Cerebellar nuclear complex (tissue), 1 donor: Measurements from ENCODE around the gene RPS5.
"Not testable (repeated sequence)": the region's sequence is repeated elsewhere in the genome, so short reads cannot be mapped to it uniquely, and the experiment has no call there.

Source experiments
- DNase-seq, 2 experiments: peaks; one replicate each; lab custom pipeline; 2025; lab: John Stamatoyannopoulos, UW

RPS5 gene

DNA sequence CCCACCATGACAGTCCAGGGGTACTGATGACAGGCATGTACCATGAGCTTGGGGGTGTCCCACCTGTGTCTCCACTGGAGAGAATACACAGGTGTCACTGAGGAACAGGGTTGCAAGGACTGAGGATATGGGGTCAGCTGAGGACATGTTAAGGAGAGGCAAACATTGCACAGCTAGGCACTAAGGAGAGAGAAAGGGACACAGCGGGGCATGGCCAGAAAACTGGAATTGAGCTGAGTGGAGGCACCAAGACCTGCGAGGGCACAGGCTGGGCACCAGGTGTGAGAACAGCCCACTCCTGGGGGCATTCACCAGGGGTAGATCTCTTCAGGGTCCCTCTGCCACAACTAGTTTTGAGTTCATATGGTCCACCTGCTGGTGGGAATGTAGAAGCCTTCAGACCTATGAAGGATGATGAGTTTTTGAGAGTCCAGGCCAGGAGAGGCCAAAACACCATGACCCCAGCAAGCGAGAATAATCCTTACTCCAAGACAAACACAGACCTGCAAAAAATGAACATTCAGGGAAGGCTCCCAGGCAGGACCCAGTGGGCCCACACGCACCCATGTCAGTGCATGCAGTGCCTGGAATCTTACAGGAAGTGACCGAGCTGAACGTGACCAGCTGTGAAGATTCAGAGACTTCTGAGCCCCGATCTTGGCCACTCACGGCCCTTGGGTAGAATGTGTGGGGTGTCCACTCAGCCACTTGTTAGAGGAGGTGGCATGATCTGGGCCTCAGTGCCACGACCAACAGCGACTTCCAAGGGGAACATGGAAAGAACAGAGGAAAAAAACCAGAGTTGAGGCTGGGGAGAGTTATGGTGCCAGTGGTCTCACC lies 20.0 kb downstream of the RPS5 start:
- DNase-seq = no peak

DNA sequence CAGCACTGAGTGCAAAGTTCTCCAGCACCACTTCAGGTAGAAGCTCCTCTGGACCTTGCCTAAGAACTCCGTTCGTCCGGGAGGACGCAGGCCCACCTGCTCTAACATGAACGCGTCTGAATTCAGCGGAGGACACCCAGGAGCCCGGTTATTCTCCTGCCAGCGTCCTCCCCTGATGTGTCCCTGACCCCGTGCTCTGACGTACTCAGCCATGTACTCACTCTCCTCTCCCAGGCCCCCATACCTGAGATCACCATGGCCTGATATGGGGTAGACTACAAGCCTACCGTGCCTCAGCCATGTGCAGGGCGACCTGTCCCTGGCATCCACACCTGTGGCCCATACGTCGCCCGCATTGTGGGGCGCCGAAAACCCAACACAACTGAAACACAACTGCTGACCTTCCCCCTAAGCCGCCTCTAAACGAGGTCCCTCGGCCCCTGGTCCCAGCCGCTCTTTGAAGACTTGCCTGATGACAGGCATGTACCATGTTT lies 20.6 kb downstream of the RPS5 start:
- no peak for DNase-seq

DNA sequence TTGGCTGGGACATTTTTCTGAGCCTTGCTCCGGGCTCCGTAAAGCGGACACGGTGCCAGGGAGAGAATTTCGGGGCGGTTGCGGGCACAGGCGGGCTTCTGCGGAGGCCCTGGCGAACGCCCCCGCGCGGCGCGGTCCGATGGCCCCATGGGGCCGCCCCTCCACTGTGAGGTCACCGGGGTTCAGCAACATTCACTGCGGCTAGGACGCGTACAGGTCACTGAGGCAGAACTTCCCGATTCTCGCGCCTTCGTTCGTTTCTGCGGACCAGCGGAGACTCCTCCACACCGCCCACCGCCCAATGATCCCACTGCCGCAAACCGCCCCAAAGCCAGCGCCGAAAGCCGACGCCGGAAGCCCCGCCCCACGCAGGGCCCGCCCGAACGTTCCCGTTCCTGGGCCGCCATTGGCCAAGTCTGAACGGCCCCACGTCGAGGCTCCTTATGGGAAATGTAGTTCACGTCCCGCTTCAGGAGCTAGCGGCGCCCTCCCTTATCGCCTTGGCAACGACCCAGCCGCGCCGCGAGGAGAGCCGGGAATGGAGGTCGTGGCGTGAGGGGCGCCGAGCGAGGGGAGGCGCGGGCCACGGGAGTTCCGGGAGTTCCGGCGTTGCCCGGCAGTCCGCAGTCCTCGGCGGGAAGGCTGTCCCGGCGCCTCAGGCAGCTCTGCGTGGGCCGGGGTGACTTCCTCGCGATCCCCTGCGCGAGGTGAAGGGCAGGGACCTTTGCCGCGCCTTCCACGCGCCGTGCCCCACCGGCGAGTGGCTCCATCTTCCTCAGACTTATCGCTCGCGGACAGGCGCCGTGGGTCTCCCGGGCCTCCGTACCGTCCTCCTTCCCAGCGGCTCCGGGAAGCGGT lies 21.3 kb downstream of the RPS5 start, which contains the start of gene ZNF584:
TSS of gene ZNF584 (plus strand) at position 498 of the 858 bp plus-strand sequence. CDS start 499 bp downstream, outside the sequence.
- DNase-seq = peak; percentile 71 to 90

DNA sequence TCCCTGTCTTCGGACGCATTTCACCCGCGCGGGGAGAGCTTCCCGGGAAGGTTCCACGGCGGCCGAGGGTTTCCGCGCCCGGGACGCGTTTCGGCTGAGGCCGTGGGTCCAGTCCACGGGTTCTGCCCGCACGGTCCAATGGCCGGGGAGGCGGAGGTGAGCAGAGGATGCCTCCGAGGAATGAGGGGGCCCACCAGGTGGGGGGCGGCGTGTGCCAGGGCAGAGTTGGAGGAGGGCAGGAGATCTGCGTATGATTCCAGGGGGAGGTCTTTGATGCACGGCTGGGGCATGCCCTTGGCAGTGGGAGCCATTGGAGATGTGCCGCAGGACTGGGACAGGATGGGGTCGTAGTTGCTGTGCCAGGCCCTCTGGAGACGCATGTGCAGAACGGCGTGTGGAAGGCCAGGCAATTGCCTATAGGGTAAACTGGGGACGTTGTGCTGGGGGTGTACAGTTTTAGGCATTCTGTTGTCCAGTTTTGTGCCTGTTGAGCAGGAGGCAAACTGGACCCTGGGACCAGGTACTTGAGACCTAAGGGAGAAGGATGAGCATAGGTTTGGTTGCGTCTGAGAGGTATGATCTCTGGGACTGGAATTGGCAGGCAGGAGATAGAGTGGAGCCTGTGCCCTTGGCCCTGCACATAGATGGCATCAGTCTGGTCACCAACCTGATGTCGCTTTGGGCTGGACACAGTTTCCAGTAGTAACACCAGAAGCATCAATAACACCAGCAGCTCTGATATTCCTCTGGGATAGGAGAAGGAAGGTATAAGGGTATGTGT lies 22.1 kb downstream of the RPS5 start:
- DNase-seq = no peak

DNA sequence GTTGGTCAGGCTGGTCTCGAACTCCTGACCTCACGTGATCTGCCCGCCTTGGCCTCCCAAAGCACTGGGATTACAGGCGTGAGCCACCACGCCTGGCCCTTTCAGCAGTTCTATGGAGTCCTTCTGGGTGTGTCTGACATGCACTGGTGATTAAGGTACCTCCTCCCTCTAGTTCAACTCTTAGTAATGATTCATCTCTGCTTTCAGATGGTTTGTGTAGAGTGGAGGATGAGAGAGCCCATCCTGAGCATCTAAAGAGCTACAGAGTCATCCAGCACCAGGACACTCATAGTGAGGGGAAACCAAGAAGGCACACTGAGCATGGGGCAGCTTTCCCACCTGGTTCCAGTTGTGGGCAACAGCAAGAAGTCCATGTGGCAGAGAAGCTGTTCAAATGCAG lies 29.5 kb downstream of the RPS5 start:
- no peak for DNase-seq

DNA sequence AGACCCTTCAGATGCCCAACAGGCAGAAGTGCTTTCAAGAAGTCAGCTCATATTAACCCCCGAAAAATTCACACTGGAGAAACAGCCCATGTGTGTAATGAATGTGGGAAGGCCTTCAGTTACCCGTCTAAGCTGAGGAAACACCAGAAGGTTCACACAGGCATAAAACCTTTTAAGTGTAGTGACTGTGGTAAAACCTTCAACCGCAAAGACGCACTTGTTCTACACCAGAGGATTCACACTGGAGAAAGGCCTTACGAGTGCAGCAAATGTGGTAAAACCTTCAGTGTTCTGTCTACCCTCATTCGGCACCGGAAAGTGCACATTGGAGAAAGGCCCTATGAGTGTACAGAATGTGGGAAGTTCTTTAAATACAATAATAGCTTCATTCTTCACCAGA lies 30.0 kb downstream of the RPS5 start:
- no peak for DNase-seq

DNA sequence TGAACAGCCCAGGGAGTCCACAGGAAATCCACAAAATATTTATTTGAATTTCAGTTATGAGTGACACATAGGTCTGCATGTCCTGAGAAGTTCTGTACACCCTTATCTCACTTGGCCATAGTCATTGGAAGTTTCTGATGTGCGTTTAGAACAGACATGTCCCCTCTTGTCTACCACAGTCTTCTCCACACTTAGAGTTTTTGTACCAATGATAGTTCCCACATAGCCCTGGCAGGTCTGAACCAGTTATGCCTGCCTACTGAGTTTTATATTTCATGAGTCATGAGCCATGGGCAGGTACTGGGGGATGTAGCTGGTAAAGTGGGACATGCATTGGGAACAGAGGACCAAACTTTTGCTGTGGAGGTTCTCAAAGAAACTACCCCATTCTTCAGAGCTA lies 41.5 kb downstream of the RPS5 start:
- no peak for DNase-seq

DNA sequence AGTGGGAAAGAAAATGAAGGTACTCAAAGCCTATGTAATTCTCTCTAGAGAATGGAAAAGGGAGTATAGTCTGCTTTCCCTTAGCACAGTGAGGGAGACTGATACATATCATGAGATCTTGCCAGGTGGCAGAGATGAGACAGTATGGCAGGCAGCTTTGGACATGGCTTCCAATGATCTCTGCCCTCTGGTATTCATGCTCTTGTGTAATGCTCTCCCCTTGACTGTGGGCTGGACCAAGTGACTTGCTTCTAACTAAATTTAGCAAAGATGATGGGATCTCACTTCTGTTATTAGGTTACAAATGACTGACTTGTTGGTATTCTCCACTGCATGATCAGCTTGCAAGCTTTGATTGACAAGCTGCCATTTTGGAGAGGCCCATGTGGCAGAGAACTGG lies 42.7 kb downstream of the RPS5 start:
- DNase-seq = no peak

DNA sequence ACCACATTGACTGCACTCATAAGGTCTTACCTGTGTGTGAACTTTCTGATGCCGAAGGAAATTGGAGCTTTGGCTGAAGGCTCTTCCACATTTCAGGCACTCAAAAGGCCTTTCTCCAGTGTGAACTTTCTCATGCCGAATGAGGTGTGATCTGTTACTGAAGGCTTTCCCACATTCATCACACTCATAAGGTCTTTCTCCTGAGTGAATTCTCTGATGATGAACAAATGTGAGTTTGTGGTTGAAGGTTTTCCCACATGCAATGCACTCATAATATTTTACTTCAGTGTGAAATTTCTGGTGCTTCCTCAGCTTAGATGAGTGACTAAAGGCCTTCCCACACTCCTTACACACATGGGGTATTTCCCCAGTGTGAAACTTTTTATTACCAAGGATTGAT lies 47.1 kb downstream of the RPS5 start:
- DNase-seq = no peak

DNA sequence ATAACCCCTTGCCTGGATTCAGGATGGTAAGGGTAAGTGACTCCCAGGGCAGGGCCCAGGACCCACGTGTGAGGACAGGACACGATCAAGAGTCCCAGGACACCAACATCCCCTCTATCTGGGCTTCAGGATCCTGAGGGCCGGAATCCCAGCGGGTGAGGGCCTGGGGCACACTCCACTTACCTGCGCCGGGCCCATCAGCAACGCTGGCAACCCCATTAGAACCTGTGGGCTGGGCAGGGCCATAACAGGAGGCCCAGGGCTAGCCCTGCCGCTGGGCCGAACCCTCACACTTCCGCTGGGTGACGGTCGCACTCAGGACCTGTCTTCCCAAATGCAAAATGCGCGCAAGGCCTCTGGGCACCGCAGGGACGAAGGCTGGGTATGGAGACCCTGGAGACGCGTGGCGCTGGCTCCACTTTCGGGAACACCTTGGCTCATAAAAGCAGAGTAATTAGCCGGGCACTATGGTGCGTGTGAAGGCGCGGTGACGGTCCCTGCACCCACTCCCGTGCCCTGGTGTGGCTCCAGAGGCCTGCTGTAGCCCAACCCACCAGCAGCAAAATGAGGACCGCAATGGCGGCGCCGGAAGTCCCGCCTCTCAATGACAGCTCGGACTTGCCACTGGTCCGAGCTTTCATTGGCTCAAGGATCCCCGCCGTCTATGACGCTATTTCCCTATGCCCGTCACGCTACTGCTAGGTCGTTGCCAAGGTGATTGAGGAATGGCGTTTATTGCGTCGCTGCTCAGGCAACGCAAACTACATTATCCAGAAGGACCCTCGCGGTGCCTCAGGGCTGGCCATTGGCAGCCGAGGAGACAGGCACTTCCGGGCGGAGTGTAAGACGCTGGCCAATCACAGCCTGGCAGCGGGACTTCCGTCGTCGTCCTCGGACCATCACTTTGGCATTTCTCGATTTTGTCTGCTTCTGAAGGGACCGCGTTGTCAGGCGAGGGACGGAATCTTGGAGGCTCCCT lies 52.8 kb downstream of the RPS5 start, which contains the start of gene ZNF132:
TSS of gene ZNF132 (minus strand) at position 578 of the 979 bp plus-strand sequence. CDS start at position 246, 332 bp downstream.
- peak; percentile 99 to 100 for DNase-seq

DNA sequence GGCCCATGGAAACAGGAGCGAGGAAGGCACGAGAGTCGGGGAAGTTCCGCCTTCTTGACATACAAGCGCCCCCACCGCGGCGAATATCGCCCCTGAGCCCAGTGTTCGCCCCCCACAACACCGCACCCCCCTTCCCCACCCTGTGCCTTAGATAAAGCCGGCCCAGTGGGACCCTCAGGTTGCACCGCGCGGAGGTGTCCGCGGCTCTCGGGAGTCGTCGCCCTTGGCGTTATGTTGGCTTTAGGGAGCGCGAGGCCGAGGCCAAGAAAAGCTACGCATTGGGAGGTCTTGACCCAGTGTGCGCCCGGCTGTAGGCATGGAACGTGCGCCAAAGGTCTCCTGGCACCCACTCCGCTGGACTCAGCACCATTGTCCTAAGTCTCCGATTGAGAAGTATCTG lies 53.5 kb downstream of the RPS5 start:
- no peak for DNase-seq

DNA sequence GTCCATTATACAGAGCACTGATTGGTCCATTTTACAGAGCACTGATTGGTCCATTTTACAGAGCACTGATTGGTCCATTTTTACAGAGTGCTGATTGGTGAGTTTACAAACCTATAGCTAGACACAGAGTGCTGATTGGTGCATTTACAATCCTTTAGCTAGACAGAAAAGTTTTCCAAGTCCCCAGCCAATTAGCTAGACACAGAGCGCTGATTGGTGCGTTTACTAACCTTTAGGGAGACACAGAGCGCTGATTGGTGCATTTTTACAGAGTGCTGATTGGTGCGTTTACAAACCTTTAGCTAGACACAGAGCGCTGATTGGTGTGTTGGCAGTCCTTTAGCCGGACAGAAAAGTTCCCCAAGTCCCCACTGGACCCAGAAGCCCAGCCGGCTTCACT lies 55.9 kb downstream of the RPS5 start:
- not testable (repeated sequence) for DNase-seq
